Choroid plexus epithelial cell (primary cell): ENCODE measurements around the gene MAP4K4.
A peak's percentile ranks its signal among the peaks of the same experiment; 100 is the strongest.

ENCODE experiments used
- DNase-seq: peaks from one replicate; pipeline ENCODE4 v3.0.0-alpha.2; 2010; ENCODE audit warnings: low read depth
- H3K4me3 ChIP-seq: 2 replicates; pipeline ENCODE4 v1.5.1; 2011; ENCODE audit warnings: low read depth, mild to moderate bottlenecking, control low read depth, low read length, moderate library complexity
- TF ChIP-seq, protein P1 (sequence below): conservative IDR thresholded peaks from 2 replicates; pipeline ENCODE4 v1.5.1; 2011; ENCODE audit warnings: low read depth, mild to moderate bottlenecking, control low read depth, inconsistent platforms, low read length, moderate library complexity

Gene MAP4K4

DNA sequence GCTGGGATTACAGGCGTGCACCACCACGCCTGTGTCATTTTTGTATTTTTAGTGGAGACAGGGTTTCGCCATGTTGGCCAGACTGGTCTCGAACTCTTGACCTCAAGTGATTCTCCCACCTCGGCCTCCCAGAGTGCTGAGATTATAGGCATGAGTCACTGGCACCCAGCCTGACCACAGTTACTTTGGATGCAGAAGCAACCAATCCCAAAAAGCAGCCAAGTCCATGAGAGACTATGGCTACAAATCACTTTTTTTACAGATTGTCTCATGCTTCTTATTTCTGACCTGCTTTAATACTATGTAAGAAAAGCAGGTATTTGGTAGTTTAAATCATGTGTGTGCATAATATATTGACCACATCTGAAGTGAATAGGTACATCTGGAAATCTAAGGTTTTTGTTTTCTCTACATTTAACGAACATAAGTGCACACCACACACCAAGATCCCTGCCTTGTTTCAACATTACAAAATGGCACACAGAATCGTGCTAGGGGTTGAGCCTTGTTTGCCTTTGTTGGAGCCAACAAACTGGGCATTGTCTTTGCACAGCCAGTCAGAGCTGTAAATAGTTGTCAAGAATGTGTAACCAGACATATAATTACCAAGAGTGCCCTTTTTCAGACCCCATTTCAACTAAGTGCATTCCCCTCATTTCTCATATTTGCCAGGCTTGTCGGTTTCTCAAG is 18.3 kb upstream of the MAP4K4 start:
- TF ChIP-seq, protein P1, sequence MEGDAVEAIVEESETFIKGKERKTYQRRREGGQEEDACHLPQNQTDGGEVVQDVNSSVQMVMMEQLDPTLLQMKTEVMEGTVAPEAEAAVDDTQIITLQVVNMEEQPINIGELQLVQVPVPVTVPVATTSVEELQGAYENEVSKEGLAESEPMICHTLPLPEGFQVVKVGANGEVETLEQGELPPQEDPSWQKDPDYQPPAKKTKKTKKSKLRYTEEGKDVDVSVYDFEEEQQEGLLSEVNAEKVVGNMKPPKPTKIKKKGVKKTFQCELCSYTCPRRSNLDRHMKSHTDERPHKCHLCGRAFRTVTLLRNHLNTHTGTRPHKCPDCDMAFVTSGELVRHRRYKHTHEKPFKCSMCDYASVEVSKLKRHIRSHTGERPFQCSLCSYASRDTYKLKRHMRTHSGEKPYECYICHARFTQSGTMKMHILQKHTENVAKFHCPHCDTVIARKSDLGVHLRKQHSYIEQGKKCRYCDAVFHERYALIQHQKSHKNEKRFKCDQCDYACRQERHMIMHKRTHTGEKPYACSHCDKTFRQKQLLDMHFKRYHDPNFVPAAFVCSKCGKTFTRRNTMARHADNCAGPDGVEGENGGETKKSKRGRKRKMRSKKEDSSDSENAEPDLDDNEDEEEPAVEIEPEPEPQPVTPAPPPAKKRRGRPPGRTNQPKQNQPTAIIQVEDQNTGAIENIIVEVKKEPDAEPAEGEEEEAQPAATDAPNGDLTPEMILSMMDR: no peak
- H3K4me3 ChIP-seq: no peak overlapping the region
- peak; percentile 89 for DNase-seq

DNA sequence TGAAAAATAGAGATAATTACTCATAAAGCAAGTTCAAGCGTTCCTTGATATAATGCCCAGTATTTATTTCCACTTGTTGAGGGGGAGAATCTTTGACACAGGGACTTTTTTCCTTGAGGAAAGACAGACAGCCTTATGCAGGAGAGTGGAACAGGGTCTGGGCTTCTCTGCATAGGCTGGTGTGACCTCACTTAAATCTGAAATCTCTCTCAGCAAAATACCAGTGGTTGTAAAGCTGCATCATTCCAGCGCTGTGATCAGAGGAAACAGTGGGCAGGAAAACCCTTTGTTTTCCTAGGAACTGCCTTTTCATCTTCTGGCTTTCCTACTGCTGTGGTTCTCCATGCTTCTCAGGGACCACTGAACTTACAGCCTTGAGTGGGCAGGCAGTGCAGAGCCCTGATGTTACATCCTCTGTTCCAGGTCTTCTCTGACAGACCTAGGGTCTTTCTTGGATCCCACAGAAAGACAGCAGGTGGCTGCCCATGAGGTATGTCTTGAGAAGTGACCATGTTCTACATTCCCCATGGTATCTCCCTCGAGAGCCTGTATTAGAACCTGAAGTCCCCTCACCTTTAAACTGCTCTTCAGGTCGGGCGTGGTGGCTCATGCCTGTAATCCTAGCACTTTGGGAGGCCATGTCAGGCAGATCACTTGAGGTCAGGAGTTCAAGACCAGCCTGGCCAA is 17.6 kb upstream of the MAP4K4 start:
- peak; percentile 20 for DNase-seq
- no peak overlapping the region for H3K4me3 ChIP-seq
- TF ChIP-seq, protein P1: no peak

GRCh38 chr2:101682311-101682710 is 15.2 kb upstream of the MAP4K4 start:
- TF ChIP-seq, protein P1: no peak
- no peak for DNase-seq
- no peak overlapping the region for H3K4me3 ChIP-seq

- TF ChIP-seq, protein P1: no peak
- no peak for DNase-seq
- H3K4me3 ChIP-seq: no peak overlapping the region
Measured at GRCh38 chr2:101684313-101684712, 13.2 kb upstream of the MAP4K4 start.

DNA sequence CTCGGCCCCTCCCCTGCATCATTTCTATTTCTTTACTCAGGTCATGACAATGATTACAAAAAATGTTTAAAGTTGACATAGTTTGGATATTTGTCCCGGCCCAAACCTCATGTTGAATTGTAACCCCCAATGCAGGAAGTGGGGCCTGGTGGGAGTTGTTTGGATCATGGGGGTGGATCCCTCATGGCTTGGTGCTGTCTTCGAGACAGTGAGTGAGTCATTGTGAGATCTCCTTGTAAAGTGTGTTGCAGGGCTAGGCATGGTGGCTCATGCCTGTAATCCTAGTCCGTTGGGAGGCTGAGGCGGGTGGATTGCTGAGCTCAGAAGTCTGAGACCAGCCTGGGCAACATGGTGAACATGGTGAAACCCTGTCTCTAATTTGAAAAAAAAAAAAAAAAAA is 9.2 kb upstream of the MAP4K4 start:
- H3K4me3 ChIP-seq: no peak overlapping the region
- TF ChIP-seq, protein P1: no peak
- no peak for DNase-seq

DNA sequence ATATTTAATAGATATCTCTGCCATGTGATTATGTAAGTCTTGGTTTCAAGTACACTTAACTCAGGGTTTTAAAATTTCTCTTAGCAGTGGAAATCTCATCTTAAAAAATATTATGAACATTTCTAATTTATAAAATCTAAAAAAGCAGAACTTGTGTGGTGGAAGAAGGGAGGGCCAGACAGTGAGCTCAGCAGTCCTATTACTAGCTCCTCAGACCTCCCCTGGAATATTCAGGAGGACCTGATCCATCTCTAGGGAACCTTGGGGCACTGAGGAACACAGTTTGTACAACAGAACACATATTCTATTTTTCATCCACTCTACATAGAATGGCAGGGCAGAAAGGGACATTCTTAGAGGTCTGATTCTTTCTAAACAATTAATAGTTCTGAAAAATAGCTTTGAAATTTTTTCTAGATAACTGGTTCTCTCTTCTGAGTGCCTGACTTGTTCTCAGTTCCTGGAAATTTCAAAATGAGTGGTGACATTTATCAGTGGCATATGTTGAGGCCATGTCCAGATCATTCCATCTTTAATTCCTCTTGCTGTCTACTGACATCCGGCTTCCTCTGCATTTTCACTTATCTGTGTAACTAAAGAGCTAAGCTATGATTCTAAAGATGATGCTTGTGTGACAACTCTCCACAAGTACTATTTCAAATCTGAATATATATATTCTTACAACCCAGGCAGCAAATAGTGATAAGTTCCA is 8.2 kb upstream of the MAP4K4 start:
- no peak for DNase-seq
- TF ChIP-seq, protein P1: no peak
- no peak overlapping the region for H3K4me3 ChIP-seq
